Muscle of leg (tissue), 11 donors: ENCODE data around the gene CYP20A1. TPM values are rescaled to one million over a fixed set of nuclear protein-coding genes. Genes with fewer than 3 reads are reported as not detected.
A peak's percentile ranks its signal among the peaks of the same experiment; 100 is the strongest.
"Not testable (repeated sequence)": the region's sequence is repeated elsewhere in the genome, so short reads cannot be mapped to it uniquely, and the experiment has no call there.

ENCODE experiments used
- DNase-seq: peaks from one replicate; pipeline ENCODE4 v3.0.0; 2013
- H3K27ac ChIP-seq: one replicate; pipeline ENCODE4 v1.5.1; 2013; ENCODE audit warnings: mild to moderate bottlenecking, low read length, control low read depth
- H3K27me3 ChIP-seq: one replicate; pipeline ENCODE4 v1.6.1; 2013; ENCODE audit warnings: low read length; ENCODE audit not compliant: control insufficient read depth, insufficient read depth
- H3K36me3 ChIP-seq: one replicate; pipeline ENCODE4 v1.6.1; 2013; ENCODE audit warnings: low read length; ENCODE audit not compliant: control insufficient read depth, insufficient read depth
- H3K4me1 ChIP-seq: one replicate; pipeline ENCODE4 v1.6.1; 2013; ENCODE audit warnings: low read length; ENCODE audit not compliant: control insufficient read depth, insufficient read depth
- H3K4me3 ChIP-seq: one replicate; pipeline ENCODE4 v1.5.1; 2013; ENCODE audit warnings: low read length, control low read depth
- H3K9me3 ChIP-seq: replicated peaks from 2 replicates; pipeline ENCODE4 v1.6.1; 2013; ENCODE audit warnings: low read depth, low read length; ENCODE audit not compliant: control insufficient read depth
- WGBS: methylation state at CpG from one replicate; pipeline ENCODE4 v1.1.5; 2013; ENCODE audit warnings: missing lambda C conversion rate; ENCODE audit not compliant: insufficient coverage; 5-methylcytosine and 5-hydroxymethylcytosine counted together
- polyA plus RNA-seq, 8 donors: library from polyadenylated mRNA; unstranded; fragments of 120-200 nt; gene quantifications; one replicate each; pipeline versions ENCODE4 v1.2.1 to v1.2.3, GENCODE V29; 2013; ENCODE audit warnings: inconsistent platforms in 1 of 8, low replicate concordance in 1 of 8; ENCODE audit not compliant: insufficient read length in 8 of 8, insufficient read depth in 1 of 8
- total RNA-seq: library from RNA; stranded (reverse); fragments of 120-200 nt; gene quantifications from one replicate; pipeline ENCODE4 v1.2.4, GENCODE V29; 2013

The CYP20A1 gene
- total and polyA plus RNA-seq, 9 donors = 9.2 to 26.1 (median 12.7) TPM

DNA sequence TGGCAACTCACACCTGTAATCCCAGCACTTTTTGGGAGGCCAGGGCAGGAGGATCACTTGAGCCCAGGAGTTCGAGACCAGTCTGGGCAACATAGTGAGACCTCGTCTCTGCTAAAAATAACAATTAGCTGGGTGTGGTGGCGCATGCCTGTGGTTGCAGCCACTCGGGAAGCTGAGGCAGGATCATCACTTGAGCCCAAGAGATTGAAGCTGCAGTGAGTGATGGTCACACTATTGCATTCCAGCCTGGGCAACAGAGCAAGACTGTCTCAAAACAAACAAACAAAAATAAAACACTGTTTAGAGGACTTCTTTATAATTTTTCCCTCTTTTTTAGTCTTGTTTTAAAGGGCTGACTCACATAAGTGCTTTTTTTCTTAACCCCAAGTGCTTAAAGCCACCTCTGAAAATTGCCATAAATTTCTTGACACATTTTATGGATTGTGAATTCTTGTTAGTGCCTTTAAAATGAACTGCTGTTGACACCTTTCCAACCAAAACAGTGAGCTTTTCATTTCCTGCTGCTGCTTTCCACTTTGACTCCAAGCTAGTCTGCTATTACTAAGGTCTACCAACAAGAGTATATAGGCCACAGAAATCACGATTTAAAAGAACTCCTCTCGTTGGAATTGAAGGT lies 41.7 kb downstream of the CYP20A1 start:
- H3K9me3 ChIP-seq = no peaks in the 10 kb centered on the region
- H3K27ac ChIP-seq = no peak overlapping the region
- H3K4me1 ChIP-seq = no peaks in the 10 kb centered on the region
- WGBS = 92% methylated on average over 3 of the region's 6 CpGs
- H3K27me3 ChIP-seq = no peaks in the 10 kb centered on the region
- H3K4me3 ChIP-seq = no peak overlapping the region
- H3K36me3 ChIP-seq = peaks cover 38% of the 10 kb centered on the region
- peak; percentile 2 for DNase-seq

DNA sequence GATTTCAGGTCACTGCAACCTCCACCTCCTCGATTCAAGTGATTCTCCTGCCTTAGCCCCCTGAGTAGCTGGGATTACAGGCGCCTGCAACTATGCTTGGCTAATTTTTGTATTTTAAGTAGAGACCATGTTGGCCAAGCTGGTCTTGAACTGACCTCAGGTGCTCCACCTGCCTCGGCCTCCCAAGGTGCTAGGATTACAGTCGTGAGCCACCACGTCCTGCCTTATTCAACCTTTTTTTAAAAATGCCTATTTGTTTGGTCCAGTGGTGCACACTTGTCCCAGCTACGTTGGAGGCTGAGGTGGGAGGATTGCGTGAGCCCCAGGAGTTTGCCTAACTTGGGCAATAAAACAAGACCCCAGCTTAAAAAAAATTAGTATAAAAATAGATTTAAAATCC lies 43.3 kb downstream of the CYP20A1 start:
- DNase-seq = no peak
- 100% methylated on average over 3 of the region's 7 CpGs for WGBS
- no peaks in the 10 kb centered on the region for H3K4me1 ChIP-seq
- H3K9me3 ChIP-seq = no peaks in the 10 kb centered on the region
- peaks cover 35% of the 10 kb centered on the region for H3K36me3 ChIP-seq
- H3K27me3 ChIP-seq = no peaks in the 10 kb centered on the region
- H3K27ac ChIP-seq = no peak overlapping the region
- no peak overlapping the region for H3K4me3 ChIP-seq

DNA sequence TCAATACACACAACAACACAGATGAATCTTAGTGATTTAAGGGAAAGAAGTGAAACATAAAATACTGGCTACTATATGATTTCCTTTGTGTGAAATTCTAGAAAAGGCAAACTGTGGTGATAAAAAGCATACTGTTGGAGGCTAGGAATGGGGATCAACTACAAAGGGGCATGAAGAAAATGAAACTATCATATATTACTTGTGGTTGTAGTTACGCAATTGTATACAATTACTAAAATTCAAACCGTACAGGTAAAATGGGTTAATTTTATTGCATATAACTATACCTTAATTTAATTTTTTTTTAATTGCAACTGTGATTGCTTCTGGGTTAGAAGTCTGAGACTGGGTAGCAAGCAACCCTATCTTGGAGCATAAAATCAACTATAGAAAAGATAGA lies 47.7 kb downstream of the CYP20A1 start:
- H3K36me3 ChIP-seq = peaks cover 33% of the 10 kb centered on the region
- no peak for DNase-seq
- no CpG with 5 or more reads among the region's 2 CpGs for WGBS

DNA sequence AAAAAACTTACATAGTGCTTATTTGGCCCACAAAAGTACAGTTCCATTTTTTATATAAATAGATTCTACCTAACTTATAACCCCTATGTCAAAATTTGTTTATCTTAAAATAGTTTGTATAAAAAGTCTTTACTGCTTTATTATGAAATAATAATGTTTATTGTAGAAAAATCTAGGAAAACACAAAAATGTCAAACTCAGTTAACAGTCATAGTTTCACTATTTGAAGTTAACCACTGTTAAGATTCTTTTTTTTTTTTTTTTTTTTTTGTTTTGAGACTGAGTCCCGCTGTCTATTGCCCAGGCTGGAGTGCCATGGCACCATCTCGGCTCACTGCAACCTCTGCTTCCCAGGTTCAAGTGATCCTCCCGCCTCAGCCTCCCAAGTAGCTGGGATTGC lies 62.8 kb downstream of the CYP20A1 start:
- H3K36me3 ChIP-seq = peaks cover 2% of the 10 kb centered on the region

More for the DNA sequence above, 47.7 kb downstream of the CYP20A1 start:
- H3K27ac ChIP-seq = no peak overlapping the region
- H3K4me3 ChIP-seq = no peak overlapping the region
- H3K27me3 ChIP-seq = no peaks in the 10 kb centered on the region
- H3K9me3 ChIP-seq = no peaks in the 10 kb centered on the region
- H3K4me1 ChIP-seq = no peaks in the 10 kb centered on the region

DNA sequence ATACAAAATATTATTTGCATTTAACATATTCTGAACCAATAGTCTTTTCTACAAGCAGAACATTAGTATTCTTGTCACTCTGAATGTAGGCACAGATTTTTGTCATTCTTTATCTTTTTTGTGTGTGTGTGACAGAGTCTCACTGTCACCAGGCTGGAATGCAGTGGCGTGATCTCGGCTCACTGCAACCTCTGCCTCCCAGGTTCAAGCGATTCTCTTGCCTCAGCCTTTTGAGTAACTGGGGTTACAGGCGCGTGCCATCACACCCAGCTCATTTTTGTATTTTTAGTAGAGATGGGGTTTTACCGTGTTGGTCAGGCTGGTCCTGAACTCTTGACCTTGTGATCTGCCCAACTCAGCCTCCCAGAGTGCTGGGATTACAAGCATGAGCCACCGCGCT lies 63.8 kb downstream of the CYP20A1 start:
- H3K4me3 ChIP-seq, H3K36me3 ChIP-seq, H3K4me1 ChIP-seq, H3K9me3 ChIP-seq, H3K27me3 ChIP-seq, DNase-seq, H3K27ac ChIP-seq: not testable (repeated sequence)
- WGBS = 100% methylated on average over 2 of the region's 8 CpGs

More for the DNA sequence above, 62.8 kb downstream of the CYP20A1 start:
- no CpG with 5 or more reads among the region's 3 CpGs for WGBS
- no peaks in the 10 kb centered on the region for H3K9me3 ChIP-seq
- H3K27me3 ChIP-seq = no peaks in the 10 kb centered on the region
- no peak overlapping the region for H3K4me3 ChIP-seq
- H3K27ac ChIP-seq = no peak overlapping the region
- no peaks in the 10 kb centered on the region for H3K4me1 ChIP-seq
- no peak for DNase-seq

DNA sequence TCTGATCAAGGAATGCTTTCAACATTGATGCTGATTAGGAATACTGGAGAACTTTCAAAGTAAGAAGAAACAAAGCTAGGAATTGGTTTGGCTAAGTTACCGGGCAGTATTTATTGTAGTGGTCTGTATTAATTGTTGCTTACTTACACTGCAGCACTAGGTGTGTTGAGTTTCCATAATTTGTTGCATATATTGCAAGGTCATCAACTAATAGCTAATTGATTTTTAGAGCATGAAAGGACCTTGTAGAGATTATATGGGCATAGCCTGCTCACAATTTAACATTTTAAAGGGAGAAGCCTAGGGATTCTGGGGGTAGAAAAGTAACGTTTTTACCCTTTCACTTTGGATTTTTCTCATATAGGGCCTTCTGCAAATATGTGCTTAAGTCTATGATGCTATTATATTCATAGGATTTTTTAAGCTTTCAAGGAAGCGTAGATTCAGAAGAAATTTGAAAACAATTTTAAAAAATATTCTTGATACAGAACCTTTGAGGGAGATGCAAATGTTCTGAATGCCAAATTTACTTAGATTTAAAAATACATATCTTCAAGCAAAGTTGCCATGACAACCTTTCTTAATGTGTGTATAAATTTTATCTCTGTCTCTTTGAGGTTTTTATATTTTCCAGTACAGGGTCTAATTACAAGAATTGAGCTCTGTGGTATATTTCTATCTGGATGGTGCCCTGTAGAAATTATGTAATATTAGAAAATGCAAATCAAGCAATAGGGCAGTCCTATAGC lies 72.0 kb downstream of the CYP20A1 start:
- H3K27me3 ChIP-seq = no peaks in the 10 kb centered on the region
- H3K4me3 ChIP-seq = no peak overlapping the region
- H3K27ac ChIP-seq = no peak overlapping the region
- DNase-seq = no peak
- peaks cover 2% of the 10 kb centered on the region for H3K36me3 ChIP-seq
- WGBS = no CpG with 5 or more reads among the region's 3 CpGs
- no peaks in the 10 kb centered on the region for H3K9me3 ChIP-seq
- H3K4me1 ChIP-seq = no peaks in the 10 kb centered on the region

DNA sequence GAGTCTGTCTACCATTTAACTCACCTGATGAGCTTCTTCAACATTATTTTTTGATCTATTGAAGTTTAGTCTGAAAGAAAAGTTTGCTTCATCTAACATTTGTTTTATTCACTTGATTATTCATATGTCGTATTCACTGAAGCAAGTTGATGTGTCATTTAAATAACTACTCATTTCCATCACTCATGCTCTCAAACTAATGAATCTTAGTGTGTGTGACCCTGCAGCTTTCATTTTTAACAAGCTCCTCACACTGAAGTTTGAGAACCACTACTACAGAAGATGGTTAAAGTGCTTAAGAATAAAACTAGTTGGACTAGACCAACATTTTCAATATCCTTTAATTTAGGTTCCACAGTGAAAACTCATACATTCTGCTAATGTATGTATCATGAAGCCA lies 87.5 kb downstream of the CYP20A1 start:
- Histone ChIP-seq H3K4me1 (peaks cover 7% of the 10 kb centered on the region), H3K27ac (no peak overlapping the region), H3K36me3 (no peaks in the 10 kb centered on the region), H3K4me3 (no peak overlapping the region), H3K27me3 (no peaks in the 10 kb centered on the region), H3K9me3 (no peaks in the 10 kb centered on the region)
- no CpG with 5 or more reads among the region's 1 CpG for WGBS
- DNase-seq = no peak

DNA sequence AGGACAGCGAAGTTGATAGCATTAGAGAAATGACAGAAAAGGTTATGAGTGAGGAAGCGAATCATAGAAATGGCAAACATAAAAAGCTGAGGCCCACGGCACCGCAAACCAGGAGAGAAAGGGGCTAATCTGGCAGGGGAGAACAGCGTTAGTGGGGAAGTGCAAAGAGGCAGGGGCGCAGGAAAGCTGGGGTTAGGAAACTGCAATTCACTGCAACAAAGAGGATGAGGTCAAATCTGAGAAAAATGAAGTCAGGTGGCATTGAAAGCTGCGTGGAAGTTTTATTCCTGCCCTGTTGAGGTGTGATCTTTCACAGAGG lies 88.7 kb downstream of the CYP20A1 start:
- peaks cover 7% of the 10 kb centered on the region for H3K4me1 ChIP-seq
- DNase-seq = no peak
- no peaks in the 10 kb centered on the region for H3K27me3 ChIP-seq
- no peaks in the 10 kb centered on the region for H3K36me3 ChIP-seq
- H3K27ac ChIP-seq = peak overlapping the region; percentile 88
- no peaks in the 10 kb centered on the region for H3K9me3 ChIP-seq
- H3K4me3 ChIP-seq = peak overlapping the region; percentile 83
- WGBS = under 1% methylated on average over 7 of the region's 7 CpGs

DNA sequence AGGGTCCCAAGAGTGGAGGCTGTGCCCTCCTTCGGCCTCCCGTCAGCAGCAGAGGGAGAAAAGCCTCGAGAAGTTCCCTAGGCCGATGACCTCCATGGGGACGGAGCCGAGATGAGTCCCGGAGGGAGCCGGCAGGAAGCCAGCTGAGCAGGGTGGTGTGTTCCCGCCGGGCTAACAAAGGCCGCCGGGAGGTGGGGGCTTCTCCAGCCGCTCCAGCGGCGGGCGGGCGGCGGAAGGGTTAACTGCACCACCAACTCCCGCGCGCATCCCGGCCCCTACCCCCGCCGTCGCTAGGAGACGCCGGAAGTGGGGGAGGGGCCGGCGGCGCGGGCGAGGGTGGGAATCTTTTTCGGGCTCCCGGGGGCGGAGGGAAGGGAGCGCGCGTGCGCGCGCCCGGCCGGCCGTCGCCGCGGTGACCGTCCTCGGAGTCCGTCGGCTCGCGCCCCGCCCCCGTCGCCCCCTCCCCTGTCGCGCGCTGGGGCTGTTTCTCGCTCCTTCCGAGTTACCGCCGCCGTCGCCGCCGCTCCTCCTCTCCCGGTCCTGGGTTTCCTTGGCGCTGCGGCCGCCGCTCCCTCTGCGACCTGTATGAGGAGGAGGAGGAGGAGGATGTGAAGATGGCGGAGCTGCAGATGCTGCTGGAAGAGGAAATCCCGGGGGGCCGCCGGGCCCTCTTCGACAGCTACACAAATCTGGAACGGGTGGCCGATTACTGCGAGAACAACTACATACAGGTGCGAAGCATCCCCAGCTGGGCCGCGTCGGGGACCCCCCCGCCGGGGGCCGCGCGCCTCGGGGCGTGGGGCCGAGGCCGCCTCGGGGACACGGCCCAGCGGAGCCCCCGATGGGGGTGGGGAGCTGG lies 89.3 kb downstream of the CYP20A1 start, which contains the start of gene ABI2:
TSS of gene ABI2 (plus strand) at position 494 of the 859 bp plus-strand sequence. CDS start at position 615, 121 bp downstream.
- 0% methylated on average over 62 of the region's 98 CpGs for WGBS
- peak within 1 kb of the TSS; percentile 83 for H3K4me3 ChIP-seq
- peak; percentile 96 for DNase-seq

More for the DNA sequence above, 89.3 kb downstream of the CYP20A1 start, which contains the start of gene ABI2:
- peaks cover 7% of the 10 kb centered on the region for H3K4me1 ChIP-seq
- no peaks in the 10 kb centered on the region for H3K27me3 ChIP-seq
- H3K9me3 ChIP-seq = no peaks in the 10 kb centered on the region
- peak within 1 kb of the TSS; percentile 90 for H3K27ac ChIP-seq
- H3K36me3 ChIP-seq = no peaks in the 10 kb centered on the region
